Activated CD4-positive, alpha-beta memory T cell treated with anti-CD3 and anti-CD28 coated beads, Interleukin-2, amount 10 ng/mL, durations not matched to agents 7 days and 5 days (primary cell): ENCODE data around the gene PRLH. TPM values are rescaled to one million over a fixed set of nuclear protein-coding genes. Genes with fewer than 3 reads are reported as not detected.

Source experiments
- CTCF ChIA-PET: fragments of 350-600 bp; sonication (Branson Sonifier 250); formaldehyde crosslinking; loops from one replicate; lab custom pipeline; 2021; ENCODE audit warnings: antibody characterized with exemption, inconsistent platforms; lab: Charles Lee
- POLR2A ChIA-PET: fragments of 350-600 bp; sonication (Branson Sonifier 250); formaldehyde crosslinking; loops from one replicate; lab custom pipeline; 2021; ENCODE audit warnings: antibody characterized with exemption; lab: Charles Lee
- DNase-seq: peaks from one replicate; pipeline ENCODE4 v3.0.0-alpha.2; 2020
- H3K27ac Mint-ChIP-seq: one replicate; pipeline ENCODE4 v1.8.0; 2021; ENCODE audit warnings: mild to moderate bottlenecking, mixed read lengths
- H3K27me3 Mint-ChIP-seq: one replicate; pipeline ENCODE4 v1.8.0; 2021; ENCODE audit warnings: mixed read lengths
- H3K36me3 Mint-ChIP-seq: one replicate; pipeline ENCODE4 v1.8.0; 2021; ENCODE audit warnings: low read depth, mixed read lengths
- H3K4me1 Mint-ChIP-seq: one replicate; pipeline ENCODE4 v1.8.0; 2021; ENCODE audit warnings: mixed read lengths
- H3K4me3 Mint-ChIP-seq: one replicate; pipeline ENCODE4 v1.8.0; 2021; ENCODE audit warnings: mild to moderate bottlenecking, mixed read lengths
- H3K9me3 Mint-ChIP-seq: one replicate; pipeline ENCODE4 v1.8.0; 2021; ENCODE audit warnings: mixed read lengths
- total RNA-seq, 2 experiments: library from RNA; stranded (reverse); gene quantifications; one replicate each; pipeline ENCODE4 v1.2.3, GENCODE V29; 2021

PRLH gene
- total RNA-seq, 2 experiments from 2014 or later, result not detected

GRCh38 chr2:237532160-237532559 is 34.2 kb upstream of the PRLH start:
- H3K9me3 Mint-ChIP-seq, result no peaks in the 10 kb centered on the region
- H3K27me3 Mint-ChIP-seq, result peaks cover 3% of the 10 kb centered on the region
- H3K27ac Mint-ChIP-seq, result no peak overlapping the region
- CTCF ChIA-PET, result interaction anchor here (1.1 to 1.5 kb wide), 2 partner anchors 19 to 40 kb away, joined by 5 to 9 read pairs; no protein-coding TSS in a partner anchor
- DNase-seq, result no peak
- no peaks in the 10 kb centered on the region for H3K36me3 Mint-ChIP-seq
- POLR2A ChIA-PET, result no interaction called here
- no peak overlapping the region for H3K4me3 Mint-ChIP-seq
- no peaks in the 10 kb centered on the region for H3K4me1 Mint-ChIP-seq

- Mint-ChIP-seq H3K27ac (no peak overlapping the region), H3K4me3 (no peak overlapping the region), H3K9me3 (no peaks in the 10 kb centered on the region), H3K4me1 (no peaks in the 10 kb centered on the region), H3K36me3 (no peaks in the 10 kb centered on the region), H3K27me3 (peaks cover 3% of the 10 kb centered on the region)
- CTCF ChIA-PET, result interaction anchor here (1.5 kb wide), 2 partner anchors 21 to 38 kb away, joined by 9 read pairs; no protein-coding TSS in a partner anchor
- POLR2A ChIA-PET, result no interaction called here
- no peak for DNase-seq
Measured at GRCh38 chr2:237533668-237534161, 32.7 kb upstream of the PRLH start.

GRCh38 chr2:237534380-237534779 is 32.0 kb upstream of the PRLH start:
- H3K4me3 Mint-ChIP-seq, result no peak overlapping the region
- H3K36me3 Mint-ChIP-seq, result no peaks in the 10 kb centered on the region
- DNase-seq, result no peak
- H3K27ac Mint-ChIP-seq, result no peak overlapping the region
- H3K27me3 Mint-ChIP-seq, result peaks cover 3% of the 10 kb centered on the region
- H3K9me3 Mint-ChIP-seq, result no peaks in the 10 kb centered on the region
- POLR2A ChIA-PET, result no interaction called here
- CTCF ChIA-PET, result interaction anchor here (1.0 to 1.5 kb wide), 2 partner anchors 22 to 38 kb away, joined by 6 to 9 read pairs; no protein-coding TSS in a partner anchor
- no peaks in the 10 kb centered on the region for H3K4me1 Mint-ChIP-seq

- H3K9me3 Mint-ChIP-seq, result no peaks in the 10 kb centered on the region
- no peaks in the 10 kb centered on the region for H3K4me1 Mint-ChIP-seq
- no peak for DNase-seq
- no peaks in the 10 kb centered on the region for H3K36me3 Mint-ChIP-seq
- peaks cover 3% of the 10 kb centered on the region for H3K27me3 Mint-ChIP-seq
- ChIA-PET POLR2A (no interaction called here), CTCF (interaction anchor here (1.0 kb wide), 1 partner anchor 36 kb away, joined by 3 read pairs; no protein-coding TSS in a partner anchor)
- H3K4me3 Mint-ChIP-seq, result no peak overlapping the region
- H3K27ac Mint-ChIP-seq, result no peak overlapping the region
Measured at GRCh38 chr2:237535385-237536082, 30.8 kb upstream of the PRLH start.

- POLR2A ChIA-PET, result no interaction called here
- Mint-ChIP-seq H3K4me3 (no peak overlapping the region), H3K9me3 (no peaks in the 10 kb centered on the region), H3K27me3 (peaks cover 3% of the 10 kb centered on the region), H3K36me3 (no peaks in the 10 kb centered on the region), H3K4me1 (no peaks in the 10 kb centered on the region), H3K27ac (no peak overlapping the region)
- DNase-seq, result no peak
- CTCF ChIA-PET, result interaction anchor here (1.0 kb wide), 1 partner anchor 36 kb away, joined by 3 read pairs; no protein-coding TSS in a partner anchor
Measured at GRCh38 chr2:237536083-237536415, 30.3 kb upstream of the PRLH start.

GRCh38 chr2:237536617-237537016 is 29.8 kb upstream of the PRLH start:
- Mint-ChIP-seq H3K4me1 (no peaks in the 10 kb centered on the region), H3K9me3 (no peaks in the 10 kb centered on the region), H3K27me3 (peaks cover 3% of the 10 kb centered on the region), H3K27ac (no peak overlapping the region), H3K4me3 (no peak overlapping the region), H3K36me3 (no peaks in the 10 kb centered on the region)
- ChIA-PET CTCF (no interaction called here), POLR2A (no interaction called here)
- no peak for DNase-seq

- CTCF ChIA-PET, result no interaction called here
Measured at GRCh38 chr2:237538001-237538720, 28.2 kb upstream of the PRLH start.

GRCh38 chr2:237538901-237539300 is 27.5 kb upstream of the PRLH start:
- no peaks in the 10 kb centered on the region for H3K9me3 Mint-ChIP-seq
- peaks cover 3% of the 10 kb centered on the region for H3K27me3 Mint-ChIP-seq
- ChIA-PET CTCF (no interaction called here), POLR2A (no interaction called here)
- no peak overlapping the region for H3K4me3 Mint-ChIP-seq
- no peaks in the 10 kb centered on the region for H3K36me3 Mint-ChIP-seq
- H3K4me1 Mint-ChIP-seq, result no peaks in the 10 kb centered on the region
- DNase-seq, result no peak
- no peak overlapping the region for H3K27ac Mint-ChIP-seq

More at GRCh38 chr2:237538001-237538720, 28.2 kb upstream of the PRLH start:
- no peaks in the 10 kb centered on the region for H3K36me3 Mint-ChIP-seq
- POLR2A ChIA-PET, result no interaction called here
- no peaks in the 10 kb centered on the region for H3K9me3 Mint-ChIP-seq
- no peak overlapping the region for H3K27ac Mint-ChIP-seq
- no peaks in the 10 kb centered on the region for H3K4me1 Mint-ChIP-seq
- no peak overlapping the region for H3K4me3 Mint-ChIP-seq
- peaks cover 3% of the 10 kb centered on the region for H3K27me3 Mint-ChIP-seq
- DNase-seq, result no peak

- H3K27ac Mint-ChIP-seq, result no peak overlapping the region
- CTCF ChIA-PET, result interaction anchor here (2.1 kb wide), 1 partner anchor 27 kb away, joined by 6 read pairs; no protein-coding TSS in a partner anchor
- H3K4me1 Mint-ChIP-seq, result no peaks in the 10 kb centered on the region
- no peak overlapping the region for H3K4me3 Mint-ChIP-seq
- H3K9me3 Mint-ChIP-seq, result no peaks in the 10 kb centered on the region
- no peaks in the 10 kb centered on the region for H3K36me3 Mint-ChIP-seq
- no peak for DNase-seq
- peaks cover 3% of the 10 kb centered on the region for H3K27me3 Mint-ChIP-seq
- POLR2A ChIA-PET, result no interaction called here
Measured at GRCh38 chr2:237539681-237540080, 26.7 kb upstream of the PRLH start.

- H3K27me3 Mint-ChIP-seq, result peaks cover 1% of the 10 kb centered on the region
- H3K9me3 Mint-ChIP-seq, result no peaks in the 10 kb centered on the region
- no peaks in the 10 kb centered on the region for H3K36me3 Mint-ChIP-seq
- POLR2A ChIA-PET, result no interaction called here
- H3K4me1 Mint-ChIP-seq, result no peaks in the 10 kb centered on the region
- no peak overlapping the region for H3K27ac Mint-ChIP-seq
- H3K4me3 Mint-ChIP-seq, result no peak overlapping the region
- CTCF ChIA-PET, result interaction anchor here (2.1 kb wide), 1 partner anchor 27 kb away, joined by 6 read pairs; no protein-coding TSS in a partner anchor
- DNase-seq, result no peak
Measured at GRCh38 chr2:237540223-237540775, 26.1 kb upstream of the PRLH start.

- no peaks in the 10 kb centered on the region for H3K36me3 Mint-ChIP-seq
- ChIA-PET POLR2A (no interaction called here), CTCF (interaction anchor here (1.3 to 2.1 kb wide), 2 partner anchors 28 to 31 kb away, joined by 3 to 6 read pairs; no protein-coding TSS in a partner anchor)
- H3K4me3 Mint-ChIP-seq, result no peak overlapping the region
- no peak overlapping the region for H3K27ac Mint-ChIP-seq
- no peaks in the 10 kb centered on the region for H3K9me3 Mint-ChIP-seq
- H3K4me1 Mint-ChIP-seq, result no peaks in the 10 kb centered on the region
- H3K27me3 Mint-ChIP-seq, result no peaks in the 10 kb centered on the region
- no peak for DNase-seq
Measured at GRCh38 chr2:237540823-237541222, 25.6 kb upstream of the PRLH start.

- no peaks in the 10 kb centered on the region for H3K36me3 Mint-ChIP-seq
- CTCF ChIA-PET, result interaction anchor here (1.3 to 2.1 kb wide), 2 partner anchors 28 to 30 kb away, joined by 3 to 6 read pairs; no protein-coding TSS in a partner anchor
- no peaks in the 10 kb centered on the region for H3K27me3 Mint-ChIP-seq
Measured at GRCh38 chr2:237541243-237541642, 25.1 kb upstream of the PRLH start.

More at GRCh38 chr2:237541243-237541642, 25.1 kb upstream of the PRLH start:
- Mint-ChIP-seq H3K27ac (no peak overlapping the region), H3K4me3 (no peak overlapping the region), H3K9me3 (no peaks in the 10 kb centered on the region), H3K4me1 (no peaks in the 10 kb centered on the region)
- no peak for DNase-seq
- POLR2A ChIA-PET, result no interaction called here
